ENCODE results near the gene GCSH.
"Not testable (repeated sequence)": the region's sequence is repeated elsewhere in the genome, so short reads cannot be mapped to it uniquely, and the experiment has no call there.

GCSH gene

DNA sequence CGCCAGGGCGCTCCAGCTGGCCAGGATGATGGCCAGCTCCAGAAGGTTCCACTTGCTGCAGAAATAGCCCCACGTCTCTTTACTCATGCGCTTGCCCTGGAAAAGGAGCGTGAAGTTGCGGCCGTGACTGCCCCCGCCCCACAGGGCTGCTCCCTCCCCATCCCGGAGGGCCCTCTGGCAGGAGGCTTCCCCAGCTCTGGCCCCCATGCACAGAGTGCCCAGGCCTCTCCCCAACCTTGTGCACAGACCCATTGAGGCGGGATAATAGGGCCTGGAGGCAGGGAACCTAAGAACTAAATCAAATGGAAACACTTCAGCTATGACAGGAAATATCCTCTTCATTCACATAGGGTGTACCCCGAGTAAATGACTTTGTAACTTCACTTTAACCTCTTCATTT lies 21.2 kb upstream of the GCSH start:
- in situ Hi-C loops (cut with HindIII; ENCODE audit: low sequenced_read_pairs), result no loop called here
- DNase-seq (ENCODE audit: low read depth), result no peak
- no peak overlapping the region for H3K4me3 ChIP-seq (ENCODE audit: low read depth, low read length)
- TF ChIP-seq CTCF (IDR thresholded peaks at IDR 0.05; ENCODE audit: low read depth, low read length, missing control alignments), result no peak

DNA sequence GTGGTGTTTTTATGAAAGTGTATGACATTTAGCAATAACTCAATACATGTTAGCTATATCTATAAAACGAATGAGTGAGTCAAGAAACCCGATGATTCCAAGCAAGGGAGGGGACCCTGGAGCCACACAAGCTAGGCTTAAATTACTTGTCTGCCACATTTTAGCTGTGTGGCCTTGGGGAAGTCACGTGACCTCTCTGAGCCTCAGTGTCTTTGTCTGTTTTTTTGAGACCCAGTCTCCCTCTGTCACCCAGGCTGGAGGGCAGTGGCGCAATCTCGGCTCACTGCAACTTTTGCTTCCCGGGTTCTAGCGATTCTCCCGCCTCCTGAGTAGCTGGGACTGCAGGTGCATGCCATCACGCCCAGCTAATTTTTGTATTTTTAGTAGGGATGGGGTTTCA lies 20.1 kb upstream of the GCSH start:
- H3K4me3 ChIP-seq (ENCODE audit: low read depth, low read length), result no peak overlapping the region
- in situ Hi-C loops (cut with HindIII; ENCODE audit: low sequenced_read_pairs), result no loop called here
- TF ChIP-seq CTCF (IDR thresholded peaks at IDR 0.05; ENCODE audit: low read depth, low read length, missing control alignments), result no peak
- no peak for DNase-seq (ENCODE audit: low read depth)

DNA sequence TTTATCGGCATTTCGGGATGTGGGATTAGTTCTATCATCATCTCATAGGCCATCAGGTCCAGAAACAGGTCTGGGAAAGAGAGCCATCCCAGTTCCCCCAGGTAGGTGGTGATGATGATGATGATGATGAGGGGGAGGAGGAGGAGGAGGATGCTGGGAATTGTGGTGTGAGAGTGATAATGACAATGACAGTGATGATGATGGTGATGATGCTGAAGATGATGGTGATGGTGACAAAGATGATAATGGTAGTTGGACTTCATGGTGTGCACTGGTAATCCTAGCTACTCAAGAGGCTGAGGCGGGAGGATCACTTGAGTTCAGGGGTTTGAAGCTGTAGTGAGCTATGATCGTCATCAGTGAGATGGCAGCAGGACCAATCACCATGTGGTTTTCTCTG lies 16.3 kb upstream of the GCSH start:
- DNase-seq (ENCODE audit: low read depth), result no peak
- H3K4me3 ChIP-seq (ENCODE audit: low read depth, low read length), result no peak overlapping the region
- in situ Hi-C loops (cut with HindIII; ENCODE audit: low sequenced_read_pairs), result no loop called here
- no peak for TF ChIP-seq CTCF (IDR thresholded peaks at IDR 0.05; ENCODE audit: low read depth, low read length, missing control alignments)

DNA sequence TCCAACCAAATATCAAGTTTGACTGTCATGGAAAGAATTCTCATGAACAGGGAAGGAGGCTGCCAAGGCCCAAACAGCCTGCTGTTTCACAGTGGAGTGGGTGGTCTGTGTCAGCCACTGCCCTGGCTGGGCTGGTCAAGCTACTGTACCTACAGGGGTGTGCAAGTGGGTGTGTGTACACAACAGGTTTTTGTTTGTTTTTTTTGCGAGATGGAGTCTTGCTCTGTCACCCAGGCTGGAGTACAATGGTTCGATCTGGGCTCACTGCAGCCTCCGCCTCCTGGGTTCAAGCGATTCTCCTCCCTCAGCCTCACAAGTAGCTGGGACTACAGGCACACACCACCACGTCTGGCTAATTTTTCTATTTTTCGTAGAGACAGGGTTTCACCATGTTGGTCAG lies 13.1 kb upstream of the GCSH start:
- DNase-seq (ENCODE audit: low read depth); in situ Hi-C loops (cut with HindIII; ENCODE audit: low sequenced_read_pairs); H3K4me3 ChIP-seq (ENCODE audit: low read depth, low read length): not testable (repeated sequence)

DNA sequence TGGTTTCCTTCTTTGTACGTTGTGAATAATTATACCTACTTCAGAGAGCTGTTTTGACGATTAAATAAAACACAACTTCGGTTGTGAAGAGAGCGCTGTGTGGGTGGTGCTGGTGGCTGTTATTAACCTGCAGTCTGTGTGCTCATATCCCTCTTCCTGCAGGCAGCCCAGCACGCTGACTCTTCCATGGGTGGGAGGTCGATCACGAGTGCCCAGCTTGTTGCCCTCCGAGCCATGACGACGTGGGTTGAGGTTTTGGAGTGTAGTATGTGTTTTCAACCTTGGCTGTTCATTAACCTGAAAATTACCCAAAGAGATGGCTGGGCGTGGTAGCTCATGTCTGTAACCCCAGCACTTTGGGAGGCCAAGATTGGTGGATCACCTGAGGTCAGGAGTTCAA lies 11.3 kb upstream of the GCSH start:
- H3K4me3 ChIP-seq (ENCODE audit: low read depth, low read length), result no peak overlapping the region
- in situ Hi-C loops (cut with HindIII; ENCODE audit: low sequenced_read_pairs), result no loop called here
- no peak for DNase-seq (ENCODE audit: low read depth)
- TF ChIP-seq CTCF (IDR thresholded peaks at IDR 0.05; ENCODE audit: low read depth, low read length, missing control alignments), result no peak

DNA sequence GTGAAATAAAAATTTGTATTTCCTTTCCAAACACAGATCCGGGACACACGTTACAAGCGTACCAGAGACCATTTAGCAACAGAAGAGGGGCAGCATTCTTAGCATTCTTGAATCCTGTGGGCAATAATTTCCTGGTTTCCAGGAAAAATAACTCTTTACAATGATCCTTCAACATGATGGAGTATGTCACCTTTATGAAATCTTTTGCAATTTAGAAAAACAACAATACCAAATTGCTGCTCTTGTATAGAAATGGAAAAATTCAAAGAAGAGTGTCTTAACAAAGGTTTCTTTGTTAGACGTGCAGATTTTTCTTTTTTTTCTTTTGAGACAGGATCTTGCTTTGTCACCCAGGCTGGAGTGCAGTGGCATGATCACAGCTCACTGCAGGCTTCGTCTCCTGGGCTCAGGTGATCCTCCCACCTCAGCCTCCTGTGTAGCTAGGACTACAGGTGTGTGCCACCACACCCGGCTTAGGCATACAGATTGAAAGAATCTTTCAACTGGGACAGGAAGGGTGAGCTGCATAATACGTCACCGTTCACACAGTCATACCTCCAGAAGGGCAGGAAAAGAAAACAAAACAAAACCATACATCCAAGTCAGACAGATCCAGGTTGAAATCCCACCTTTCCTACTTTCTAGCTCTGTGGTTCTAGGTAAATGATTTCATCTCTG lies 10.8 kb upstream of the GCSH start:
- in situ Hi-C loops (cut with HindIII; ENCODE audit: low sequenced_read_pairs), result no loop called here
- H3K4me3 ChIP-seq (ENCODE audit: low read depth, low read length), result no peak overlapping the region
- TF ChIP-seq CTCF (IDR thresholded peaks at IDR 0.05; ENCODE audit: low read depth, low read length, missing control alignments), result no peak
- no peak for DNase-seq (ENCODE audit: low read depth)

- TF ChIP-seq CTCF (IDR thresholded peaks at IDR 0.05; ENCODE audit: low read depth, low read length, missing control alignments), result no peak
- no peak overlapping the region for H3K4me3 ChIP-seq (ENCODE audit: low read depth, low read length)
- in situ Hi-C loops (cut with HindIII; ENCODE audit: low sequenced_read_pairs), result no loop called here
- DNase-seq (ENCODE audit: low read depth), result no peak
Measured at GRCh38 chr16:81105946-81106345, 9.8 kb upstream of the GCSH start.
